Stimulated activated CD8-positive, alpha-beta memory T cell treated with anti-CD3 and anti-CD28 coated beads, Interleukin-4, amount 100 ng/mL, for 1 hour (primary cell): ENCODE measurements around the gene JAG2.

Source experiments
- DNase-seq, 2 donors: peaks; one replicate each; pipeline ENCODE4 v3.0.0-alpha.2; 2020; ENCODE audit warnings: low read depth in 2 of 2, low spot score in 1 of 2

JAG2 gene

DNA sequence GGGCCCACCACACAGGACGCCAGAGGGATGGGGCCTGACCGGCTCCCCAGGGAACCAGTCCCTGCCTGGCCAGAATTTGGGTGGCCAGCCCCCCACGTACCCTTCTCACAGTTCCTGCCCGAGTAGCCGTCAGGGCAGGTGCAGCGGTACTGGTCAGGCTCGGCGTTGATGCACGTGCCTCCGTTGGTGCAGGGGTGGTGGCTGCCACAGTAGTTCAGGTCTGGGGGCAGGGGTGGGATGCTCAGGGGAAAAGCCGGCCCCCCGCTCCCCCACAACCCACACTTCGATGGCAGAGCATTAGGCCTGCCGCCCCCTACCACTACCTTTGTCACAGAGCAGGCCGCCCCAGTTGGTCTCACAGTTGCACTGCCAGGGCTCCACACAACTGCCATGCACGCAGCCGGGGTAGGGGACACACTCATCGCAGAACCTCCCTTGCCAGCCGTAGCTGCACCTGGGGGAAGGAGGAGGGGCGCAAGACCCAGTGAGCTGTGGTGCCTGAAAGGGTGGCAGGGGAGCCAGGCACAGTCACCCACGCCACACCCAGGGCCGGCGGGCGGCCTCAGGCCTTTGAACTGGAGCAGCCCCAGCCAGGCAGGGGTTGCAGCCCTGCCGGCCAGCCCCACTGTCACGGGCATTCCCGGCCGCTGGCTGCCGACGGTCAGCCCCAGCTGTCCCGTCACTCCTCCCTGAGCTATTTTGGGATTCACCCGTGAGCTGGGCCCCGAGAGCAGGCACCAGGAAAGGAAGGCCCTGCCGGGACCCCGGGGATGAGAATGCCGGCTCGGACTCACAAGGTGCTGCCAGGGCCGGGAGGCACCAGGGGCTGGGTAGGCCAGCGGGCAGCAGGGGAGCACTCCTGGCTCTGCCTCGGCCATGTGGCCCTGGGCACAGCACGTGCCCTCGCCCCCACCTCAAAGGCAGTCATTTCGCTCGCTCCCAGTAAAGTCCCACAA, 16.5 kb downstream of the JAG2 start:
- DNase-seq: no peak

GRCh38 chr14:105151084-105151837, 17.3 kb downstream of the JAG2 start:
- no peak for DNase-seq

GRCh38 chr14:105150368-105151083, 18.1 kb downstream of the JAG2 start:
- DNase-seq: no peak

DNA sequence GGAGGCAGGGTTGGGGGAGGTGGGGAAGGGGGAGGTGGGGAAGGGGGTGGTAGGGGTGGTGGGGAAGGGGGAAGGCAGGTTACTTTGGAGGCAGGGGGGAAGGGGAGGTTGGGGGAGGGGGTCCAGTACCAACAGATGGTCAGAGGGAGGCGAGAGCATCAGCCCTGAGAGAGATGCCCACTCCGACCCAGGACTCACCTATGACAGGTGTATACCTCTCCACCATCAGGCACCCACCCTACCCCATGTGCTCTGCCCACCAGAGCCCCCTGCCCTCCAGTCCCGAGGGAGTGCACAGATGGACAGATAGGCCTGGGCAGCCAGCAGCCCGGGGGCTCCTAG, 18.6 kb downstream of the JAG2 start:
- no peak for DNase-seq

DNA sequence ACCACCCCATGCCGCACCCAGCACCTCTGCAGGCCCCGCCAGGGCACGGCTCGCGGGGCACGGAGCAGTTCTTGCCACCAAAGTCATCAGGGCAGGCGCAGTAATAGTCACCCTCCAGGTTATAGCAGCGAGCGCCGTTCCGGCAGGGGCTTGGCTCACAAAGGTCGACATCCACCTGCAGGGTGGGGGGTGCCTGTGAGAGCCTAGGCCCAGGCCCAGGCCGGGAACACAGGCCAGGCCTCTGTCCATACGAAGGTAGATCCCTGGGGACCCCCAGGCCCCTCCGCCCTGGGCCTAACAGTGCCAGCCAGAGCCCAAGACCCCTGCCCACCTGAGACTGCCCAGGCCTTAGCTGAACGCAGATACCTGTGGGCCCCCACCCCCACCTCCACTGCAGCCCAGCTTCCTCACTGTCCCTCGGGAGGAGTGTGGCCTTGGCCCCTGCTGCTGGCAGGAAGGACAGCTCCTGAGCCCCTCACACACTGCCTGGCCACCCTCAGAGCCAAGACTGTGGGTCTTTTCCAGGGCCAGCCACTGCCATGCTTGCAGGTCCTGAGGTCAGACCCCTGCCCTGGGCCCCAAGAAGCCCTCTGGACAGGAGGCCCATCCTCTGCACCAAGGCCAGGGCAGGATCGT, 19.3 kb downstream of the JAG2 start:
- no peak for DNase-seq

- no peak for DNase-seq
Observed at GRCh38 chr14:105148604-105149145, 19.9 kb downstream of the JAG2 start.

GRCh38 chr14:105147671-105148603, 20.6 kb downstream of the JAG2 start:
- DNase-seq: no peak

- DNase-seq: no peak
Observed at GRCh38 chr14:105146976-105147635, 21.5 kb downstream of the JAG2 start.

- DNase-seq: no peak
Observed at GRCh38 chr14:105146181-105146975, 22.2 kb downstream of the JAG2 start.

- DNase-seq: no peak
Observed at GRCh38 chr14:105145381-105146180, 23.0 kb downstream of the JAG2 start.

DNA sequence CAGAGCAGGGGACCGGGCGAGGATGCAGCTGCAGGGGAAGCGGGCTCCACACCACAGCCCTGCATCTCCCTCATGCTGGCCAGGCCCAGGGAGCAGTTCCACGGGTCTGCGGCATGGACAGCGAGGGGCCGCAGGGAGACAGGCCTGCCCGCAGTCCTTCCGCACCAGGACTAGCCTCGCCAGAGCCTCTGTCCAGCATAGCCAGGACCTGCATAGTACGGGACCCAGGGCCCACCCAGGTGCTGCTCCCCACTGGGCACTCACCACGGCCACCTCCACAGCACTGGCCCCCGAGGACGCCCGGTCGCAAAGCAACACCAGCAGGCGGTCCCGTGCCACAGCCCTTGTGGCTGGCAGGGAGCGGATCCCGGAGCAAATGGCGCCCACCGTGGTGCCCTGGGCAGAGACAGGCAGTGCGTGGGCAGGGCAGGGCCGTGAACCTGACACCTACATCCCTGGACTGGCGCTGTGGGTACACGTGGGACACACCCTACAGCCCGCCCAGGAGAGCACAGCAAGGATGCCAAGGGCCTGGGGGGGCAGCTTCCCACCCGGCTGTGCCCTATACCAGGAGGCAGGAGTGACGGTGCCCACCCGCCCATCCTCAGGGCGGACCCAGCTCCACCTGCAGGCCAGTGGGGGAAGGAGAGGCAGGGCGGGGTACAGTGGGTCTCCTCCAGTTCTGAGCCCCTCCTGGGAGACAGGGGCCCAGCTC, 23.8 kb downstream of the JAG2 start:
- DNase-seq: no peak

DNA sequence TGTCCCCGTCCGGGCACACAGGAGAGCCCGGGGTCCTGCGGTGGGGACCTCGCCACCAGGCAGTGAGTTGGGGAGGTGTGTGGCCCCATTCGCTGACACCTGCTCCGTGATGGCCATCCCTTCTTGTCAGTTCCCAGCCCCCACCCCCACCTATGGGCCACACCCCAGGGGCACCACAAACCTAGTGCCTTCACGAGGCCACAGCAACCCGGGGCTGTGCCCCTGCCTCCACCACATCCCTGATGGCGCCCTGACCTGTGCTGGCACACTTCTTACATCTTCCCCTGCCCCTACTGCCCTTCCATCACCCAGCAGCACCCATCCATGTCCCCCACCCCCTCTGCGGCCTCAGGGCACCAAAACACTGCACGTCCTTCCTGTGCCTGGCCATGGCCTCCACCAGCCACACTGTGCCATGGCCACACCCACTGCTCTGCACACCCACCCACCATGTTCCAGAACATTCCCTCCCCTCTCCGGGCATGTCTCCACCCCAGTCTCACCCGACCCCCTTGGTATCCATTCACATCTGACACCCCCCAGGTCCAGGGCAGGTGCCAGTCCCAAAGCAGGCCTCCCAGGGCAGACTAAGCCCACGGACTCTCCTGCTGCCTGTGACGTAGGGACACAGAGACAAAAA, 24.4 kb downstream of the JAG2 start:
- no peak for DNase-seq

GRCh38 chr14:105143451-105144025, 25.0 kb downstream of the JAG2 start:
- no peak for DNase-seq

DNA sequence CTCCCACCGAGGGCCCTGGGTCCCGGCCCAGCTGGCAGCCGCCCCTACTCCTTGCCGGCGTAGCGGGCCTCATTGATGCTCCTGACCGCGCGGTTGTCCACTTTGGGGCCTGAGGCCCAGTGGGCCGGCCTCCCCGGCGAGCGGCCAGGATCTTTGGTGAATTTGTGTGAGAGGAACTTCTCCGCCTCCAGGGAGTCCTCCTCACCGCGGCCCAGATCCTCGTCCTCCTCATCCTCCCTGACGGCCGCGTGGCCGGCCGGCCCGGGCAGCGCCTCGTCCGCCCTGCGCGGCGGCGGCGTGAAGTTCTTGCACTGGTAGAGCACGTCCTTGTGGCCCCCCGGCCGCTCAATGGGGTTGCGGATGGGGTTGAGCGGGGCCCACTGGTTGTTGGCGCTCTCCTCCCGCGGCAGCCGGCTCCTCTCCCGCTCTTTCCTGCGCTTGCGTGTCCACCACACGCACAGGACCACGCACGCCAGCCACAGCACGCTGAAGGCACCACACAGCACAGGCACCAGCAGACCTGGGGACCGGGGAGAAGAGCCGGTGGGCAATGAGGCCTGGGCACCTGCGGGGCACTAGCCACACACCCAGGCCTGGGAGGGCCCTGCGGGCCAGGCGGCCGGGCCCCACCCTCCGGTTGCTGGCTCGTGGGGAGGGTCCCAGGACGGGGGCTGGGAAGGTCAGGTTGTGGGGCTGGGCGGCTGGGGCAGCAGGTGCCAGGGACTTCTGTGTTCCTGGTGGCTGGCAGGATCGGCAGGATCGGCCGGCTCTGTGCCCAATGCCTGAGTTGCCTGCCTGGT, 25.7 kb downstream of the JAG2 start:
- no peak for DNase-seq

- no peak for DNase-seq
Observed at GRCh38 chr14:105141486-105142281, 26.9 kb downstream of the JAG2 start.
